Thymus (tissue), 14 donors: ENCODE measurements around the gene LRRC37A. TPM values are rescaled to one million over a fixed set of nuclear protein-coding genes. Genes with fewer than 3 reads are reported as not detected.
"Not testable (repeated sequence)": the region's sequence is repeated elsewhere in the genome, so short reads cannot be mapped to it uniquely, and the experiment has no call there.

Experiments used
- DNase-seq, 9 donors: peaks; one replicate each; pipeline ENCODE4 v3.0.0-alpha.2; 2013; ENCODE audit warnings: low spot score in 9 of 9, low read depth in 6 of 9, missing footprints in 1 of 9
- H3K27ac ChIP-seq, 2 donors: one replicate each; pipeline ENCODE4 v1.5.1; 2013; ENCODE audit warnings: control low read depth in 1 of 2, low read depth in 1 of 2, low read length in 1 of 2, mild to moderate bottlenecking in 1 of 2, moderate library complexity in 1 of 2
- H3K27me3 ChIP-seq, 2 donors: one replicate each; pipeline ENCODE4 v1.5.1; 2013; ENCODE audit warnings: low read length in 1 of 2; ENCODE audit not compliant: control insufficient read depth in 2 of 2, insufficient read depth in 1 of 2
- H3K36me3 ChIP-seq, 2 donors: one replicate each; pipeline ENCODE4 v1.5.1; 2013; ENCODE audit warnings: low read length in 1 of 2, mild to moderate bottlenecking in 1 of 2, moderate library complexity in 1 of 2; ENCODE audit not compliant: control insufficient read depth in 2 of 2, insufficient read depth in 2 of 2
- H3K4me1 ChIP-seq, 2 donors: one replicate each; pipeline ENCODE4 v1.5.1; 2013; ENCODE audit warnings: low read length in 2 of 2; ENCODE audit not compliant: control insufficient read depth in 2 of 2, insufficient read depth in 2 of 2
- H3K4me3 ChIP-seq, 2 donors: one replicate each; pipeline ENCODE4 v1.5.1; 2013; ENCODE audit warnings: low read length in 2 of 2, control low read depth in 1 of 2, mild to moderate bottlenecking in 1 of 2
- H3K9me3 ChIP-seq, 2 donors: one replicate each; pipeline ENCODE4 v1.5.1; 2013; ENCODE audit warnings: low read length in 1 of 2, mild to moderate bottlenecking in 1 of 2; ENCODE audit not compliant: control insufficient read depth in 2 of 2, insufficient read depth in 1 of 2
- WGBS: extraction: QIAGEN DNeasy Blood & Tissue Kit; methylation state at CpG from one replicate; pipeline ENCODE4 v1.1.7; 2013; 5-methylcytosine and 5-hydroxymethylcytosine counted together
- long read RNA-seq, 10 donors: transcript quantifications; one replicate each; lab custom pipeline, GENCODE V29; 2026
- polyA plus RNA-seq: library from polyadenylated mRNA; stranded (reverse); fragments of 200-250 nt; gene quantifications from one replicate; pipeline ENCODE4 v1.2.3, GENCODE V29; 2013
- total RNA-seq: library from RNA; stranded (reverse); fragments of 120-200 nt; gene quantifications from one replicate; pipeline ENCODE4 v1.2.4, GENCODE V29; 2013
- donor health status: healthy.

Gene LRRC37A
- total RNA-seq (3.3 TPM), polyA plus RNA-seq (2.0 TPM)
- long read RNA-seq, donor 1: 0 reads
- long read RNA-seq, donor 2: 0 reads
- long read RNA-seq, donor 3: 0 reads
- long read RNA-seq, donor 4: 0 reads
- long read RNA-seq, donor 5: 0 reads
- long read RNA-seq, donor 6, partial matches to known transcripts: 29 of 29 reads
- long read RNA-seq, donor 6, other reads (novel, unspliced or antisense): 0 of 29 reads
- long read RNA-seq, donor 7: 0 reads
- long read RNA-seq, donor 8: 0 reads
- long read RNA-seq, donor 9: 0 reads
- long read RNA-seq, donor 10: 0 reads

GRCh38 chr17:46294831-46295230 is at the start of gene LRRC37A:
Gene LRRC37A (plus strand): TSS chr17:46295131. CDS start chr17:46295134, 3 bp downstream.
- no CpG with 5 or more reads among the region's 16 CpGs for WGBS
- not testable (repeated sequence) for H3K36me3 ChIP-seq, H3K27me3 ChIP-seq, H3K4me3 ChIP-seq, H3K4me1 ChIP-seq, H3K9me3 ChIP-seq, DNase-seq, H3K27ac ChIP-seq

- H3K27me3 ChIP-seq, DNase-seq, H3K4me1 ChIP-seq, H3K9me3 ChIP-seq, H3K36me3 ChIP-seq, H3K4me3 ChIP-seq, H3K27ac ChIP-seq: not testable (repeated sequence)
- 96% methylated on average over 3 of the region's 3 CpGs for WGBS
Measured at GRCh38 chr17:46249153-46249552, 45.8 kb upstream of the LRRC37A start.

GRCh38 chr17:46252804-46253203 is 42.1 kb upstream of the LRRC37A start:
- 97% methylated on average over 22 of the region's 31 CpGs for WGBS
- H3K4me3 ChIP-seq, H3K9me3 ChIP-seq, H3K27me3 ChIP-seq, DNase-seq, H3K27ac ChIP-seq, H3K36me3 ChIP-seq, H3K4me1 ChIP-seq: not testable (repeated sequence)

GRCh38 chr17:46253722-46254121 is 41.2 kb upstream of the LRRC37A start:
- not testable (repeated sequence) for H3K4me1 ChIP-seq, H3K4me3 ChIP-seq, H3K9me3 ChIP-seq, H3K27me3 ChIP-seq, H3K36me3 ChIP-seq, H3K27ac ChIP-seq
- WGBS: 34% methylated on average over 8 of the region's 8 CpGs
- DNase-seq: peak in 2 of 9 donors; percentile 47 to 76

- not testable (repeated sequence) for H3K36me3 ChIP-seq, H3K27ac ChIP-seq, H3K27me3 ChIP-seq, DNase-seq, H3K4me1 ChIP-seq, H3K9me3 ChIP-seq, H3K4me3 ChIP-seq
- 98% methylated on average over 5 of the region's 6 CpGs for WGBS
Measured at GRCh38 chr17:46254215-46254614, 40.7 kb upstream of the LRRC37A start.

GRCh38 chr17:46256369-46256768 is 38.6 kb upstream of the LRRC37A start:
- H3K27me3 ChIP-seq: peaks cover 0 to 16% of the 10 kb centered on the region in 2 donors
- H3K4me3 ChIP-seq, H3K27ac ChIP-seq, DNase-seq, H3K36me3 ChIP-seq, H3K4me1 ChIP-seq, H3K9me3 ChIP-seq: not testable (repeated sequence)
- WGBS: 97% methylated on average over 1 of the region's 1 CpG

GRCh38 chr17:46259845-46260661 is 34.9 kb upstream of the LRRC37A start:
- H3K27me3 ChIP-seq: peaks cover 0 to 28% of the 10 kb centered on the region in 2 donors
- H3K9me3 ChIP-seq, H3K36me3 ChIP-seq, H3K27ac ChIP-seq, H3K4me1 ChIP-seq, DNase-seq: not testable (repeated sequence)
- H3K4me3 ChIP-seq: peak overlapping the region in 1 of 2 donors; percentile 22
- 8% methylated on average over 42 of the region's 62 CpGs for WGBS

- H3K36me3 ChIP-seq: no peaks in the 10 kb centered on the region
- 98% methylated on average over 8 of the region's 8 CpGs for WGBS
- H3K4me3 ChIP-seq: no peak overlapping the region
- no peak for DNase-seq
- H3K4me1 ChIP-seq: peaks cover 2 to 11% of the 10 kb centered on the region in 2 donors
- H3K27ac ChIP-seq: no peak overlapping the region
- no peaks in the 10 kb centered on the region for H3K9me3 ChIP-seq
- peaks cover under 1 to 45% of the 10 kb centered on the region in 2 donors for H3K27me3 ChIP-seq
Measured at GRCh38 chr17:46262271-46262670, 32.7 kb upstream of the LRRC37A start.

- Histone ChIP-seq H3K27ac (no peak overlapping the region), H3K36me3 (no peaks in the 10 kb centered on the region), H3K27me3 (peaks cover 3 to 59% of the 10 kb centered on the region in 2 donors), H3K9me3 (no peaks in the 10 kb centered on the region), H3K4me3 (no peak overlapping the region), H3K4me1 (peaks cover 2 to 16% of the 10 kb centered on the region in 2 donors)
- WGBS: 47% methylated on average over 3 of the region's 3 CpGs
- peak in 1 of 9 donors; percentile 41 for DNase-seq
Measured at GRCh38 chr17:46264456-46265198, 30.3 kb upstream of the LRRC37A start.
